Neuronal stem cell (in vitro differentiated cells): ENCODE measurements around the gene TMEM108.

Experiments
- DNase-seq: peaks from one replicate; pipeline ENCODE4 v3.0.0-alpha.2; 2013; ENCODE audit warnings: low spot score
- H2AFZ ChIP-seq: one replicate; pipeline ENCODE4 v1.6.1; 2013; ENCODE audit warnings: mild to moderate bottlenecking, low read length, inconsistent platforms
- H2AK5ac ChIP-seq: 2 replicates; pipeline ENCODE4 v1.6.1; 2013; ENCODE audit warnings: low read depth, mild to moderate bottlenecking, inconsistent platforms, low read length, moderate library complexity, mixed read lengths
- H2BK120ac ChIP-seq: 2 replicates; pipeline ENCODE4 v1.6.1; 2013; ENCODE audit warnings: low read depth, mild to moderate bottlenecking, inconsistent platforms, low read length, moderate library complexity, mixed read lengths
- H2BK12ac ChIP-seq: one replicate; pipeline ENCODE4 v1.6.1; 2013; ENCODE audit warnings: low read length, inconsistent platforms
- H2BK15ac ChIP-seq: 2 replicates; pipeline ENCODE4 v1.6.1; 2013; ENCODE audit warnings: mild to moderate bottlenecking, low read length, inconsistent platforms, mixed read lengths
- H2BK5ac ChIP-seq: one replicate; pipeline ENCODE4 v1.6.1; 2013; ENCODE audit warnings: inconsistent platforms, mild to moderate bottlenecking, low read length, moderate library complexity
- H3K14ac ChIP-seq: one replicate; pipeline ENCODE4 v1.6.1; 2013; ENCODE audit warnings: low read length, inconsistent platforms
- H3K18ac ChIP-seq: 2 replicates; pipeline ENCODE4 v1.6.1; 2013; ENCODE audit warnings: low read length, inconsistent platforms
- H3K23ac ChIP-seq: 2 replicates; pipeline ENCODE4 v1.6.1; 2013; ENCODE audit warnings: low read depth, mild to moderate bottlenecking, mixed read lengths, low read length, inconsistent platforms; ENCODE audit not compliant: poor library complexity
- H3K27ac ChIP-seq: replicated peaks from 3 replicates; pipeline ENCODE4 v1.5.1; 2013; ENCODE audit warnings: low read length, inconsistent platforms
- H3K27me3 ChIP-seq, 3 experiments: 2 replicates each; pipeline ENCODE4 v1.6.1; 2013; ENCODE audit warnings: low read length in 3 of 3, mild to moderate bottlenecking in 2 of 3, inconsistent platforms in 1 of 3, low read depth in 1 of 3, mixed read lengths in 1 of 3, moderate library complexity in 1 of 3; ENCODE audit not compliant: control insufficient read depth in 3 of 3, insufficient read depth in 3 of 3
- H3K36me3 ChIP-seq, 2 donors: replicated peaks in 1 of 2; 2 replicates each; pipeline ENCODE4 v1.6.1; 2013; ENCODE audit warnings: low read length in 2 of 2; ENCODE audit not compliant: control insufficient read depth in 2 of 2, insufficient read depth in 2 of 2
- H3K4ac ChIP-seq: 2 replicates; pipeline ENCODE4 v1.6.1; 2013; ENCODE audit warnings: inconsistent platforms, mild to moderate bottlenecking, low read length, moderate library complexity
- H3K4me1 ChIP-seq, 2 donors: 1 replicate in 1 of 2; 2 replicates in 1 of 2; pipeline ENCODE4 v1.6.1; 2013; ENCODE audit warnings: low read length in 2 of 2, low read depth in 1 of 2; ENCODE audit not compliant: control insufficient read depth in 2 of 2, insufficient read depth in 1 of 2
- H3K4me2 ChIP-seq: one replicate; pipeline ENCODE4 v1.6.1; 2013; ENCODE audit warnings: mild to moderate bottlenecking, low read length, inconsistent platforms; ENCODE audit not compliant: insufficient read depth, poor library complexity, severe bottlenecking
- H3K4me3 ChIP-seq, 2 donors: 2 replicates each; pipeline ENCODE4 v1.5.1; 2013; ENCODE audit warnings: low read length in 2 of 2, mild to moderate bottlenecking in 2 of 2, inconsistent platforms in 1 of 2, moderate library complexity in 1 of 2
- H3K79me1 ChIP-seq: one replicate; pipeline ENCODE4 v1.6.1; 2013; ENCODE audit warnings: low read depth, mild to moderate bottlenecking, inconsistent platforms, low read length, moderate library complexity
- H3K9ac ChIP-seq: one replicate; pipeline ENCODE4 v1.6.1; 2013; ENCODE audit warnings: mild to moderate bottlenecking, low read depth, low read length, inconsistent platforms; ENCODE audit not compliant: poor library complexity
- H3K9me3 ChIP-seq, 2 donors: replicated peaks in 1 of 2; 2 replicates each; pipeline versions ENCODE3 to v1.6.1; 2013; ENCODE audit warnings: low read length in 2 of 2, mild to moderate bottlenecking in 2 of 2, inconsistent platforms in 1 of 2, low read depth in 1 of 2, mixed read lengths in 1 of 2, moderate library complexity in 1 of 2; ENCODE audit not compliant: control insufficient read depth in 2 of 2, insufficient read depth in 1 of 2
- H4K8ac ChIP-seq: one replicate; pipeline ENCODE4 v1.6.1; 2013; ENCODE audit warnings: low read depth, mild to moderate bottlenecking, inconsistent platforms, low read length, moderate library complexity
- H4K91ac ChIP-seq: one replicate; pipeline ENCODE4 v1.6.1; 2013; ENCODE audit warnings: low read length, low read depth, mild to moderate bottlenecking, inconsistent platforms; ENCODE audit not compliant: poor library complexity
- WGBS, 2 donors: extraction: QIAGEN DNeasy Blood & Tissue Kit; methylation state at CpG; one replicate each; pipeline ENCODE4 v1.1.7; 2013; ENCODE audit warnings: missing lambda C conversion rate in 2 of 2, mixed read lengths in 1 of 2; ENCODE audit not compliant: insufficient read length in 2 of 2, insufficient replicate concordance in 1 of 2; ENCODE audit errors: extremely low coverage in 2 of 2; 5-methylcytosine and 5-hydroxymethylcytosine counted together

The TMEM108 gene

DNA sequence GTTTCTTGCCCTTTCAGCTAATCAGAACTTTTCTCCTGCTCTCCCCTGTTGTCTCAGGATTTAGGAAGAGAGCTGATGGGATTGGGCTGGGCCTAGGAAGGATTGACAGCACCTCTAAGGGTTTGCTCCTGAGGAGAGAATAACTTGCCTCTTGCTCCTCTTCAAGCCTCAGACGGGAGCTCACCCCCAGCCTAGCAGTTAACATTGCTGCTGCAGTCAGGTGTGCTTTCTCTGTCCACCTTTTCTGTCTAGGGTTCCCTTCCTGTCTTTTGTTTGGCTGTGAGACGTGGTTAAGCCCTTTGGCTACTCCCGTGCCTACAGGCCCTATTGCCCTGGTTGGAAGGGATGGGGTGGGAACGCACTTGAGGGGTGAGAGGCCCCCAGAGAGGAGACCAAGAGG lies 20.1 kb downstream of the TMEM108 start:
- H2BK5ac ChIP-seq = no peak overlapping the region
- no peak overlapping the region for H2BK12ac ChIP-seq
- no peak overlapping the region for H3K4me2 ChIP-seq
- no peak overlapping the region for H3K9ac ChIP-seq
- no peak overlapping the region for H3K4me3 ChIP-seq
- no CpG with 5 or more reads among the region's 4 CpGs for WGBS, 2 donors
- H3K4ac ChIP-seq = no peak overlapping the region
- H2AK5ac ChIP-seq = no peak overlapping the region
- no peak overlapping the region for H3K23ac ChIP-seq
- H3K27ac ChIP-seq = no peak overlapping the region
- peaks cover 0 to 2% (median 0%) of the 10 kb centered on the region in 3 experiments for H3K27me3 ChIP-seq
- H4K91ac ChIP-seq = no peak overlapping the region
- no peak overlapping the region for H2AFZ ChIP-seq
- no peaks in the 10 kb centered on the region for H3K36me3 ChIP-seq
- no peak overlapping the region for H2BK120ac ChIP-seq
- H2BK15ac ChIP-seq = no peak overlapping the region
- H4K8ac ChIP-seq = no peak overlapping the region
- H3K18ac ChIP-seq = peak overlapping the region; percentile 66
- no peak for DNase-seq
- no peaks in the 10 kb centered on the region for H3K9me3 ChIP-seq
- no peak overlapping the region for H3K14ac ChIP-seq
- H3K4me1 ChIP-seq = peaks cover 0 to 12% of the 10 kb centered on the region in 2 donors
- H3K79me1 ChIP-seq = no peaks in the 10 kb centered on the region

DNA sequence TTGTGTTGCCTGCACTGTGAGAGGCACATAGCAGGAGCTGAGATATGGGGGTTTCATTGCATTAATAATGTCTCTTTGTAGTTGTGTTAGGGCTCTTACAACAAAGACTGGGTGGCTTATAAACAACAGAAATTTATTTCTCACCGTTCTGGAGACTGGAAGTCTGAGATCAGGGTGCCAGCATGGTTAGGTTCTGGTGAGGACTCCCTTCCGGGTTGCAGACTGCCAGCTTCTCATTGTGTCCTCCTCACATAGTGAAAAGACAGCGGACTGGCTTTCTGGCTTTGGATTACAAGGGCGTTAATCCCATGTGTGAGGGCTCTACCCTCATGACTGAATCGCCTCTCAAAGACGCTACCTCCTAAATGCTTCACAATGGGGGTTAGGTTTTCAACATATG lies 20.6 kb downstream of the TMEM108 start:
- DNase-seq = no peak
- no peaks in the 10 kb centered on the region for H3K9me3 ChIP-seq
- H3K4me3 ChIP-seq = no peak overlapping the region
- H2BK120ac ChIP-seq = no peak overlapping the region
- H3K27me3 ChIP-seq = peaks cover 0 to 2% (median 0%) of the 10 kb centered on the region in 3 experiments
- no CpG with 5 or more reads among the region's 6 CpGs for WGBS, 2 donors
- H2AK5ac ChIP-seq = no peak overlapping the region
- no peak overlapping the region for H3K23ac ChIP-seq
- no peak overlapping the region for H2AFZ ChIP-seq
- H4K91ac ChIP-seq = no peak overlapping the region
- H3K27ac ChIP-seq = no peak overlapping the region
- no peak overlapping the region for H2BK5ac ChIP-seq
- H3K4me1 ChIP-seq = peaks cover 0 to 12% of the 10 kb centered on the region in 2 donors
- H3K36me3 ChIP-seq = no peaks in the 10 kb centered on the region
- no peak overlapping the region for H2BK12ac ChIP-seq
- H3K9ac ChIP-seq = no peak overlapping the region
- no peak overlapping the region for H3K18ac ChIP-seq
- H2BK15ac ChIP-seq = no peak overlapping the region
- H3K14ac ChIP-seq = no peak overlapping the region
- H3K79me1 ChIP-seq = no peaks in the 10 kb centered on the region
- no peak overlapping the region for H3K4me2 ChIP-seq
- no peak overlapping the region for H4K8ac ChIP-seq
- no peak overlapping the region for H3K4ac ChIP-seq

DNA sequence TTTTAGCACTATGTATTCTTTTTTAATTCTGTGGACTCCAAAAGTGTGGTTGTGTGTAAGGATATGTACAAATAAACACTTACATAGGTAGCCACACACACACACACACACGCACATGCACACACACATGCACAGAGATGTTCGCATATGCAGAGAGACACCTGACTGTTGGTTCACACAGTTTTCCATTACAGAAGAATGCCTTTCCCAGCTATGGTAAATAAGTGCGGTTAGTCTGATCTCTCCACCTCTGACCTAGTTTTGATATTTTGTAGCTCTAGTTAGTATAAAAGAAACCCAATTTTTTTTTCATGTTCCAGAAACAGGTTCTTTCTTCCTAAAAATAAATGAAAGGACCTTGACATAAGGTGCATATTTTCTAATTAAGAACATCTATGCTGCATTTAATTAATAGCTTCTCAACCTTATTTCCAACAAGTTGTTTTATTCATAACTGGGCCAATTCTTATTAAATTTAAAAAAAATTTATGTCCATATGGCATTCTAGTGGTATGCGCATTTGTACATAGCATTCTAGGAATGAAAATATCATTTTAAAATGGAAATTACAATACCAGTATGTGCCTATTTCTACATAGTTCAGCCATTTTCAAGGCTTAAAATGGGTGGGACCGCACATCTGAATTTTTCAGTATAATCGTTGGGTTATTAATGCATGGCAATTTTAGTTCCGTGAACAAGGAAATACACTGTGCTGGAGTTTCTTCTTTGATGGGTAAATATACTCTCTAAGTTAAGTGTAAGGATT lies 27.2 kb downstream of the TMEM108 start:
- Histone ChIP-seq H3K36me3 (no peaks in the 10 kb centered on the region), H2BK12ac (no peak overlapping the region), H2BK15ac (no peak overlapping the region), H3K23ac (no peak overlapping the region), H2BK5ac (no peak overlapping the region), H3K18ac (no peak overlapping the region), H3K9ac (no peak overlapping the region), H3K4ac (no peak overlapping the region), H3K14ac (no peak overlapping the region), H2BK120ac (no peak overlapping the region), H3K27ac (no peak overlapping the region), H2AFZ (no peak overlapping the region), H3K79me1 (no peaks in the 10 kb centered on the region), H3K4me3 (no peak overlapping the region), H3K27me3 (no peaks in the 10 kb centered on the region), H3K9me3 (no peaks in the 10 kb centered on the region), H2AK5ac (no peak overlapping the region), H4K8ac (no peak overlapping the region), H4K91ac (no peak overlapping the region), H3K4me2 (no peak overlapping the region), H3K4me1 (peaks cover 0 to 1% of the 10 kb centered on the region in 2 donors)
- DNase-seq = no peak
- WGBS, 2 donors = no CpG with 5 or more reads among the region's 7 CpGs

DNA sequence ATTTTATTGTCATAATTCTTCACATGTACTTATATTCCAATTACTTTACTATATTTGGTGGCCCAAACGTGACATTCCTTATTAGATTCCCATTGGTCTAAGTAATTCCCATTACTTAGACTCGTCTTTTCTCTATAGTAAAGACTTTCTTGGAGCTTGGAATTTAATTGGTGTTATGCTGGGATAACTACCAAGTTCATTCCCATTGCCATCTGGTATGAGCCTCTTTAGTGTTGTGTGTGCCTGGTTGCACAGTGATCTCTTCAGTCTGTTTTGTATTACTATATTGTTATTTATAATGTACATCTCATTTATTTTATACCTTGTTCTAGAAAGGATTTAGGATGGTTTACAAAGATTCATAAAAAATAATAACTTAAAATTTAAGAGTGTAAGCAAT lies 27.8 kb downstream of the TMEM108 start:
- WGBS, 2 donors = no CpG with 5 or more reads among the region's 2 CpGs
- no peaks in the 10 kb centered on the region for H3K36me3 ChIP-seq
- H2AFZ ChIP-seq = no peak overlapping the region
- no peak overlapping the region for H2BK15ac ChIP-seq
- peaks cover 0 to 1% of the 10 kb centered on the region in 2 donors for H3K4me1 ChIP-seq
- DNase-seq = no peak
- no peaks in the 10 kb centered on the region for H3K27me3 ChIP-seq
- no peak overlapping the region for H3K18ac ChIP-seq
- no peak overlapping the region for H3K9ac ChIP-seq
- H3K4ac ChIP-seq = no peak overlapping the region
- H3K9me3 ChIP-seq = no peaks in the 10 kb centered on the region
- no peaks in the 10 kb centered on the region for H3K79me1 ChIP-seq
- no peak overlapping the region for H2AK5ac ChIP-seq
- H3K14ac ChIP-seq = no peak overlapping the region
- H3K4me2 ChIP-seq = no peak overlapping the region
- H4K8ac ChIP-seq = no peak overlapping the region
- H2BK12ac ChIP-seq = no peak overlapping the region
- no peak overlapping the region for H3K23ac ChIP-seq
- no peak overlapping the region for H4K91ac ChIP-seq
- no peak overlapping the region for H3K4me3 ChIP-seq
- no peak overlapping the region for H3K27ac ChIP-seq
- H2BK120ac ChIP-seq = no peak overlapping the region
- no peak overlapping the region for H2BK5ac ChIP-seq
